Psoas muscle (tissue), 8 donors: Measurements from ENCODE around the gene COL23A1. TPM values are rescaled to one million over a fixed set of nuclear protein-coding genes. Genes with fewer than 3 reads are reported as not detected.

Experiments
- ATAC-seq, 4 donors: fragments of 200-7000 bp; cut with Tn5 transposase; one replicate each; pipeline ENCODE4 v1.9.1; 2020; ENCODE audit warnings: moderate library complexity in 3 of 4, mild to moderate bottlenecking in 2 of 4
- DNase-seq, 2 donors: peaks; one replicate each; pipeline ENCODE4 v3.0.0-alpha.2; 2020
- H3K27ac ChIP-seq: fragments of 200-600 bp; one replicate; pipeline ENCODE4 v1.8.0; 2022
- H3K27me3 ChIP-seq, 3 donors: fragments of 200-600 bp in 1 of 3; one replicate each; pipeline versions ENCODE4 v1.6.1 to v1.8.0; 2013 to 2022; ENCODE audit warnings: low read length in 2 of 3, mild to moderate bottlenecking in 2 of 3, moderate library complexity in 1 of 3; ENCODE audit not compliant: insufficient read depth in 3 of 3
- H3K36me3 ChIP-seq, 2 donors: fragments of 200-600 bp in 1 of 2; one replicate each; pipeline versions ENCODE4 v1.6.1 to v1.8.0; 2013 to 2022; ENCODE audit warnings: low read depth in 1 of 2, mild to moderate bottlenecking in 1 of 2, moderate library complexity in 1 of 2; ENCODE audit not compliant: insufficient read depth in 1 of 2
- H3K4me1 ChIP-seq: fragments of 200-600 bp; one replicate; pipeline ENCODE4 v1.8.0; 2022
- H3K4me3 ChIP-seq: fragments of 200-600 bp; one replicate; pipeline ENCODE4 v1.8.0; 2022; ENCODE audit warnings: mild to moderate bottlenecking
- H3K9me3 ChIP-seq: fragments of 200-600 bp; one replicate; pipeline ENCODE4 v1.8.0; 2022
- CTCF ChIP-seq: fragments of 200-600 bp; IDR thresholded peaks from one replicate; pipeline ENCODE4 v1.8.0; 2022; ENCODE audit warnings: antibody characterized with exemption
- WGBS, 3 donors: extraction: QIAGEN DNeasy Blood & Tissue Kit; methylation state at CpG; one replicate each; pipeline versions ENCODE4 v1.1.6 to v1.1.7; 2013; 5-methylcytosine and 5-hydroxymethylcytosine counted together
- intact Hi-C, 2 donors: fragments of 100-400 bp; cut with DNase I; formaldehyde crosslinking; loops; one replicate each; pipeline versions ENCODE4 v1.11.0 to v1.14.2; 2022
- polyA plus RNA-seq, 3 donors: library from polyadenylated mRNA; stranded (reverse); fragments of 200-250 nt; gene quantifications; one replicate each; pipeline ENCODE4 v1.2.3, GENCODE V29; 2013
- total RNA-seq, 4 donors: library from RNA; stranded (reverse); fragmentation: NEBNext Ultra II Directional in 2 of 4; extraction: Animal tissue kit (Norgen Biotek cat#: 25700) in 2 of 4; gene quantifications; one replicate each; pipeline versions ENCODE4 v1.2.1 to v1.2.4, GENCODE V29; 2021 to 2023
- donor health status: healthy with polysubstance abuse.
- donor health status: DM: no; HTN: no; CAD: no; lungs with moderate emphysema.
- donor health status: Bipolar disorder and iron deficiency.
- donor health status: healthy.
- donor health status: DM: yes; HTN: yes; CAD: no.
- donor health status: DM: no; HTN: no; CAD: no.
- donor health status: DM: no; HTN: no; CAD: no.
- donor health status: DM: yes; HTN: yes; CAD: no.

COL23A1 gene
- total and polyA plus RNA-seq, 7 donors = 0.66 to 3.0 (median 1.2) TPM

GRCh38 chr5:178540526-178540925, 49.7 kb downstream of the COL23A1 start:
- ATAC-seq = no peak

GRCh38 chr5:178538741-178539229, 51.4 kb downstream of the COL23A1 start:
- no peak for ATAC-seq
- TF ChIP-seq CTCF = no peak
- no peaks in the 10 kb centered on the region for H3K9me3 ChIP-seq
- intact Hi-C loops = no loop called here
- H3K27me3 ChIP-seq = no peaks in the 10 kb centered on the region
- no peaks in the 10 kb centered on the region for H3K4me1 ChIP-seq
- DNase-seq = no peak
- no peak overlapping the region for H3K27ac ChIP-seq
- H3K36me3 ChIP-seq = no peaks in the 10 kb centered on the region
- H3K4me3 ChIP-seq = no peak overlapping the region
- 79 to 83% (median 83%) methylated on average over 7 of the region's 7 CpGs for WGBS, 3 donors

More at GRCh38 chr5:178540526-178540925, 49.7 kb downstream of the COL23A1 start:
- WGBS, 3 donors = 88 to 95% (median 95%) methylated on average over 6 of the region's 6 CpGs
- intact Hi-C loops = no loop called here
- H3K27me3 ChIP-seq = no peaks in the 10 kb centered on the region
- no peaks in the 10 kb centered on the region for H3K36me3 ChIP-seq
- no peak for TF ChIP-seq CTCF
- no peak overlapping the region for H3K27ac ChIP-seq
- DNase-seq = peak in 1 of 2 donors; percentile 1
- no peak overlapping the region for H3K4me3 ChIP-seq
- H3K9me3 ChIP-seq = no peaks in the 10 kb centered on the region
- no peaks in the 10 kb centered on the region for H3K4me1 ChIP-seq

GRCh38 chr5:178537467-178538371, 52.5 kb downstream of the COL23A1 start:
- H3K27ac ChIP-seq = no peak overlapping the region
- ATAC-seq (no peak), DNase-seq (peak in 1 of 2 donors; percentile 23)
- no peaks in the 10 kb centered on the region for H3K27me3 ChIP-seq
- no peaks in the 10 kb centered on the region for H3K36me3 ChIP-seq
- no peak for TF ChIP-seq CTCF
- H3K9me3 ChIP-seq = no peaks in the 10 kb centered on the region
- H3K4me1 ChIP-seq = no peaks in the 10 kb centered on the region
- intact Hi-C loops = no loop called here
- H3K4me3 ChIP-seq = no peak overlapping the region
- WGBS, 3 donors = 82 to 83% (median 83%) methylated on average over 31 of the region's 31 CpGs

DNA sequence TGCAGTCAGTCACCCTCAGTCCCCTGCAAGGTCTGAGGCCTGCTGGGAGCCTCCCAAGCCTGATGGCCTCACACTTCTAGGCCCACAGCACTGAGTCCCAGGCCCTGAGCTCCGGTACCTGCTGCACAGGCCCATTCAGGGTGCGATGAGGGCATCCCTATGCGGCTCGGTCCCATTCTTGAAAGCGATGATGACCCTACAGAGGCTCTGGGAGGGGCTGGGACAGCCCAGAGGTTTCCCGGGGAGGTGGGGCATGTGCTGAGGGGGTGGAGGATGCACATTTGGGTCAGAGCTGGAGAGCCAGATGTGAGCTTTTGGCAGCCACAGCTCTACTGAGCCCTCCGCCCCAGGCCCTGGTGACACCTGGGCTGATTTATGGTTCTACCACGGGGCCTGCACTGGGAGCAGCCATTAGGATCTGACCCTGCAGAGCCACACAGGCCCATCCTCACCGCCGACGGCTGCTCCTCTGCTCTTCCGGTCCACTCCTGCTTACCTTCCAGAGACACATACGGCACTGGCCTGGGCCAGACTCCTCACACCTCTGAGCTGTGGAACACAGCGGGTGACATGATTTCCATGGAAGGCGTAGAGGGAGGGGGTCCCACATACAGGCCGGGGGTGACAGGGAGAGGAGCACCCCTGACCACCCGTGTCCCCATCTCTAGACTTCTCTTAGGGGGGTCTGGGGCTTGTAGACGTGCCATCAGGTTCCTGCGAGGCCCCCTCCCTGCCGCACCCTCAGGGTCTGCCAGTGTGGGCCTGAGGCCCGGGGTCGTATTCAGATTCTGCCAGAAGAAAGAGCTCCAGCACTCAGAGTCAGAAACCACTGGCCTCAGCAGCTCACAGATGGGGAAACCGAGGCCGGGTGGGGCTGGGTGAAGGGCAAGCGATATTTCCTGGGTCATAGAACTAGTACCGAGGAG, 53.4 kb downstream of the COL23A1 start:
- DNase-seq (peak in 1 of 2 donors; percentile 49), ATAC-seq (no peak)
- Histone ChIP-seq H3K9me3 (no peaks in the 10 kb centered on the region), H3K4me3 (no peak overlapping the region), H3K36me3 (no peaks in the 10 kb centered on the region), H3K27me3 (peaks cover 0 to 4% (median 0%) of the 10 kb centered on the region in 3 donors), H3K4me1 (no peaks in the 10 kb centered on the region), H3K27ac (no peak overlapping the region)
- WGBS, 3 donors = 79 to 89% (median 85%) methylated on average over 26 of the region's 26 CpGs
- TF ChIP-seq CTCF = no peak
- intact Hi-C loops = no loop called here
